Activated naive CD8-positive, alpha-beta T cell treated with anti-CD3 and anti-CD28 coated beads, Interleukin-2, amount 50 U/mL, for 24 hours (primary cell): ENCODE measurements around the gene MYDGF.

ENCODE experiments used
- ATAC-seq: fragments of 150-1000 bp; cut with Tn5 transposase; one replicate; pipeline ENCODE4 v1.10.0; 2021
- DNase-seq: peaks from one replicate; pipeline ENCODE4 v3.0.0; 2021
- H3K27ac Mint-ChIP-seq: one replicate; pipeline ENCODE4 v1.8.0; 2021; ENCODE audit warnings: mild to moderate bottlenecking, mixed read lengths
- H3K27me3 Mint-ChIP-seq: one replicate; pipeline ENCODE4 v1.8.0; 2021; ENCODE audit warnings: mixed read lengths
- H3K36me3 Mint-ChIP-seq: one replicate; pipeline ENCODE4 v1.8.0; 2021; ENCODE audit warnings: low read depth, mixed read lengths
- H3K4me1 Mint-ChIP-seq: one replicate; pipeline ENCODE4 v1.8.0; 2021; ENCODE audit warnings: mixed read lengths
- H3K4me3 Mint-ChIP-seq: one replicate; pipeline ENCODE4 v1.8.0; 2021; ENCODE audit warnings: mild to moderate bottlenecking, moderate library complexity, mixed read lengths
- H3K9me3 Mint-ChIP-seq: one replicate; pipeline ENCODE4 v1.8.0; 2021; ENCODE audit warnings: mixed read lengths

Gene MYDGF

GRCh38 chr19:4633140-4633967 lies 36.8 kb downstream of the MYDGF start:
- H3K4me3 Mint-ChIP-seq: no peak overlapping the region
- no peak overlapping the region for H3K27ac Mint-ChIP-seq
- H3K9me3 Mint-ChIP-seq: no peaks in the 10 kb centered on the region
- peaks cover 23% of the 10 kb centered on the region for H3K4me1 Mint-ChIP-seq
- no peaks in the 10 kb centered on the region for H3K36me3 Mint-ChIP-seq
- DNase-seq (peak; percentile 66), ATAC-seq (peak; percentile 61)
- H3K27me3 Mint-ChIP-seq: no peaks in the 10 kb centered on the region

- Mint-ChIP-seq H3K4me1 (no peaks in the 10 kb centered on the region), H3K27ac (no peak overlapping the region), H3K36me3 (no peaks in the 10 kb centered on the region), H3K27me3 (peaks cover 8% of the 10 kb centered on the region), H3K9me3 (no peaks in the 10 kb centered on the region), H3K4me3 (no peak overlapping the region)
- ATAC-seq (no peak), DNase-seq (no peak)
These were observed 45.3 kb downstream of the MYDGF start for GRCh38 chr19:4624733-4625362.

GRCh38 chr19:4624301-4624700 lies 45.8 kb downstream of the MYDGF start:
- no peaks in the 10 kb centered on the region for H3K4me1 Mint-ChIP-seq
- no peak overlapping the region for H3K4me3 Mint-ChIP-seq
- peaks cover 8% of the 10 kb centered on the region for H3K27me3 Mint-ChIP-seq
- ATAC-seq: no peak
- no peaks in the 10 kb centered on the region for H3K36me3 Mint-ChIP-seq
- H3K9me3 Mint-ChIP-seq: no peaks in the 10 kb centered on the region
- no peak for DNase-seq
- no peak overlapping the region for H3K27ac Mint-ChIP-seq

GRCh38 chr19:4622695-4623421 lies 47.3 kb downstream of the MYDGF start:
- DNase-seq (no peak), ATAC-seq (no peak)
- H3K27me3 Mint-ChIP-seq: peaks cover 8% of the 10 kb centered on the region
- no peak overlapping the region for H3K4me3 Mint-ChIP-seq
- no peaks in the 10 kb centered on the region for H3K4me1 Mint-ChIP-seq
- no peaks in the 10 kb centered on the region for H3K36me3 Mint-ChIP-seq
- H3K27ac Mint-ChIP-seq: no peak overlapping the region
- no peaks in the 10 kb centered on the region for H3K9me3 Mint-ChIP-seq

DNA sequence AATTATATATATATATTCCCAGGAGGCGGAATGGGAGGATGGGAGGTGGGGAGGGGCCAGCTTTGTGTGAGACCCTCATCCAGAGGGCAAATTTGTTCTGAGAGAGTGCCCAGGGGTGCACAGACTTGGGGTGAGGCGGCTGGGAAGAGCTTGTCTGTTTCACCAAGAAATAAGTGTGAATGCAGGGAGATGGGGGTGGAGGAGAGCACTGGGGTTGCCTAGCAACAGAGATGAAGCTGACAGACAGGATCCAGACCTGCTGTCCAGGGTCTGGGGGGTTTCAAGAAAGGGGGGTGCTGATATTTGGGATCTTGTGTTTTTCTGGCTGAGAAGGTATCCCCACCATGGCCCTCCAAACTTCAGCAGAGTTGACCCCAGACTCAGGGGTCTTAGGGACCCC lies 49.5 kb downstream of the MYDGF start:
- Mint-ChIP-seq H3K4me3 (no peak overlapping the region), H3K27ac (no peak overlapping the region), H3K27me3 (peaks cover 8% of the 10 kb centered on the region), H3K9me3 (no peaks in the 10 kb centered on the region), H3K36me3 (no peaks in the 10 kb centered on the region), H3K4me1 (no peaks in the 10 kb centered on the region)
- DNase-seq (no peak), ATAC-seq (no peak)

DNA sequence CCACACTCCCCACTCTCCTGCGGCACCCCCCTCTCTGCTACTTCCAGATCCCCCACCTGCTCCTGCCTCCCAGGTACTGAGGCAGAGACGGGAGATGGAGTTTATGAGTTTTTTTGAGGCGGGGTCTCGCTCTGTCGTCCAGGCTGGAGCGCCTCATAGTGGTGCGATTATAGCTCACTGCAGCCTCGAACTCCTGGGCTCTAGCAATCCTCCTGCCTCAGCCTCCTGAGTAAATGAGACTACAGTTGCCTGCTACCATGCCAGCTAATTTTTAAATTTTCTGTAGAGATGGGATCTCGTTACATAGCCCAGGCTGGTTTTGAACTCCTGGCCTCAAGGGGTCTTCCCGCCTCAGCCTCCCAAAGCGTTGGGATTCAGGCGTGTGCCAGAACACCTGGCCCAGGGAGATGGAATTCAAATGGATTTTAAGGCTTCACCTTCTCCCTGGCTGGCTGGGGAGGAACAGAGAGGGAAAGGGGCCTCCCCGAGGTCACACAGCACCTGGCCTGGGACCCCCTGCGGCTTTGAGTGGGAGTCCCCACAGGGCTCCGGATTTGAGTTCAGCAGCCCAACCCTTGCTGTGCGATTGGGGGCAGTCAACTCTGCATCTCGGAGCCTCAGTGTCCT lies 50.4 kb downstream of the MYDGF start:
- ATAC-seq (no peak), DNase-seq (no peak)
- Mint-ChIP-seq H3K9me3 (no peaks in the 10 kb centered on the region), H3K27ac (no peak overlapping the region), H3K4me1 (no peaks in the 10 kb centered on the region), H3K4me3 (no peak overlapping the region), H3K36me3 (no peaks in the 10 kb centered on the region), H3K27me3 (peaks cover 8% of the 10 kb centered on the region)

DNA sequence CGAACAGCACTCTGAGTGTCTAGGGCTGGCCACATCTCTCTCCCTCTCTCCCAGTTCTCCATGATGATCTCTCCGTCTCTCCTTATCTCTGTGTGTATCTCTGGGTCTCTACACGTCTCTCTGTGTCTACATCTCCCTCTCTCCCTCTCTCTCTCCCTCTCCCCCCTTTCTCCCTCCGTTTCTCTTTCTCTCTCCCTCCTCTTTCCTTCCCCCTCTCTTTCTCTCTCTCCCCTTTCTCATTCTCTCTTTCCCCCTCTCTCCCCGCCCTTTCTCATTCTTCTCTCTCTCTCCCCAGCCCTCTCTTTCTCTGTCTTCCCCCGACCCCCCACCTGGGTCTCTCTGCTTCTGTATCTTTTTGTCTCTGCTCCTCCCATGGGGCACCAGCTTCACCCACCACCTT lies 52.1 kb downstream of the MYDGF start:
- no peak overlapping the region for H3K4me3 Mint-ChIP-seq
- no peaks in the 10 kb centered on the region for H3K9me3 Mint-ChIP-seq
- ATAC-seq: no peak
- H3K36me3 Mint-ChIP-seq: no peaks in the 10 kb centered on the region
- H3K4me1 Mint-ChIP-seq: no peaks in the 10 kb centered on the region
- no peak overlapping the region for H3K27ac Mint-ChIP-seq
- peaks cover 6% of the 10 kb centered on the region for H3K27me3 Mint-ChIP-seq
- DNase-seq: no peak

DNA sequence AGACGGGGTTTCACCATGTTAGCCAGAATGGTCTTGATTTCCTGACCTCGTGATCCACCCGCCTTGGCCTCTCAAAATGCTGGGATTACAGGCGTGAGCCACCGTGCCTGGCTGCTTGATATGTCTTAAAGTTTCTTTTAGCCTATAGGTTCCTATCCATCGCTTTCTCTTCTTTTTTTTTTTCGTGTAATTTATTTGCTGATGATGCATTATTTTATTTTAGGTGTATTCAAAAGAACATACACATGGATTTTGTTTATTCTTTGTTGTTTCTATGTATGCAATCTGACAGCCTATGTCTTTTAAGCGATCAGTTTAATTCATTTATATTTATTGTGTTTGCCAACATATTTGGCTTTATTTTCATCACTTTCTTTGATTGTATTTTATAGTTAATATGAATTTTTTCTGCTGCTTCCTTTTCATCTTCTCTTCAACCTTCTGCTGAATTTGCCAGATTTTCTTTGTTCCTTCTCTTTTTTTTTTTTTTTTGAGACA lies 56.8 kb downstream of the MYDGF start:
- H3K27me3 Mint-ChIP-seq: peaks cover 14% of the 10 kb centered on the region
- ATAC-seq (no peak), DNase-seq (no peak)
- H3K27ac Mint-ChIP-seq: no peak overlapping the region
- no peak overlapping the region for H3K4me3 Mint-ChIP-seq
- H3K4me1 Mint-ChIP-seq: peaks cover 2% of the 10 kb centered on the region
- H3K9me3 Mint-ChIP-seq: no peaks in the 10 kb centered on the region
- no peaks in the 10 kb centered on the region for H3K36me3 Mint-ChIP-seq

- Mint-ChIP-seq H3K4me1 (peaks cover 2% of the 10 kb centered on the region), H3K4me3 (no peak overlapping the region), H3K27ac (no peak overlapping the region), H3K27me3 (peaks cover 25% of the 10 kb centered on the region), H3K36me3 (no peaks in the 10 kb centered on the region), H3K9me3 (no peaks in the 10 kb centered on the region)
- no peak for ATAC-seq
- DNase-seq: no peak
These were observed 60.1 kb downstream of the MYDGF start for GRCh38 chr19:4609878-4610511.
